Measurements from ENCODE around the gene BIRC3. TPM values are rescaled to one million over a fixed set of nuclear protein-coding genes. Genes with fewer than 3 reads are reported as not detected.
"Not testable (repeated sequence)": the region's sequence is repeated elsewhere in the genome, so short reads cannot be mapped to it uniquely, and the experiment has no call there.

BIRC3 gene
- total and polyA plus RNA-seq, 2 of the 8 experiments (the other 6 are each of a cell fraction or from before 2014, with no cell fraction given), result 0.08 to 0.20 TPM

- not testable (repeated sequence) for DNase-seq (ENCODE audit: low read depth in 1 of 2, low spot score in 2 of 2); H3K4me2 ChIP-seq (ENCODE audit: insufficient read depth in 1 of 2, low read depth in 2 of 2, low read length in 2 of 2); H3K9ac ChIP-seq (replicated peaks in 1 of 4; ENCODE audit: extremely low read depth in 1 of 4, low read depth in 3 of 4, low read length in 3 of 4); H3K4me1 ChIP-seq (replicated peaks in 1 of 4; ENCODE audit: control insufficient read depth in 3 of 4, insufficient read depth in 4 of 4, low read length in 3 of 4); H3K23me2 ChIP-seq (ENCODE audit: low read depth, low read length); H2AK5ac ChIP-seq (ENCODE audit: low read depth, low read length); H3K36me3 ChIP-seq (ENCODE audit: control insufficient read depth in 2 of 4, insufficient read depth in 4 of 4, low read length in 3 of 4); H3K18ac ChIP-seq (ENCODE audit: extremely low read depth, low read length); H3K4ac ChIP-seq (replicated peaks; ENCODE audit: insufficient read length, low read depth, low read length); H4K8ac ChIP-seq (ENCODE audit: extremely low read depth, insufficient read depth, low read length); H3K27me3 ChIP-seq (replicated peaks in 1 of 4; ENCODE audit: control insufficient read depth in 3 of 4, extremely low read depth in 1 of 4, insufficient read depth in 3 of 4, low read length in 3 of 4); H4K5ac ChIP-seq (ENCODE audit: insufficient read length, low read depth, low read length); H3K27ac ChIP-seq (ENCODE audit: low read depth, low read length); H3K79me1 ChIP-seq (ENCODE audit: low read depth, low read length); H2BK5ac ChIP-seq (ENCODE audit: low read depth, low read length); H3K14ac ChIP-seq (ENCODE audit: insufficient read length); H3K56ac ChIP-seq (replicated peaks; ENCODE audit: insufficient read length, low read depth, low read length); H4K91ac ChIP-seq (replicated peaks; ENCODE audit: insufficient read length, low read length); H2BK12ac ChIP-seq (ENCODE audit: low read depth, low read length); H3K79me2 ChIP-seq (ENCODE audit: control insufficient read depth in 1 of 2, insufficient read depth in 2 of 2, low read length in 2 of 2); H3K23ac ChIP-seq (ENCODE audit: insufficient read length); H3K4me3 ChIP-seq (ENCODE audit: extremely low read depth in 1 of 4, insufficient read depth in 2 of 4, low read depth in 3 of 4, low read length in 4 of 4); H3K9me3 ChIP-seq (ENCODE audit: insufficient read depth in 2 of 2, low read depth in 1 of 2, low read length in 1 of 2); H4K20me1 ChIP-seq (replicated peaks in 1 of 2; ENCODE audit: control insufficient read depth in 1 of 2, insufficient read depth in 2 of 2, low read length in 2 of 2); H2BK15ac ChIP-seq (ENCODE audit: low read length); FAIRE-seq; H2BK20ac ChIP-seq (ENCODE audit: low read length); H2BK120ac ChIP-seq (replicated peaks; ENCODE audit: low read depth, low read length)
- H2AFZ ChIP-seq (ENCODE audit: low read length), result peak overlapping the region; percentile 47
- POLR2A ChIA-PET (ENCODE audit: partially characterized antibody), result interaction anchor here (0.6 to 0.8 kb wide), 2 partner anchors 21 to 112 kb away, joined by 3 read pairs; partner anchors contain the start of gene TMEM123
- CTCF ChIA-PET (ENCODE audit: partially characterized antibody), result interaction anchor here (0.6 to 3.8 kb wide), 52 partner anchors 8 to 666 kb away, joined by 3 to 34 read pairs (median 5); no protein-coding TSS in a partner anchor
- WGBS, 2 experiments (ENCODE audit: extremely low coverage in 1 of 2, insufficient coverage in 1 of 2, insufficient read length in 1 of 2, insufficient replicate concordance in 2 of 2, low coverage in 1 of 2, low lambda C conversion rate in 2 of 2, missing lambda C conversion rate in 1 of 2), result 80% methylated on average over 7 of the region's 7 CpGs; no CpG with 5 or more reads in 1 of the 2 experiments
Observed at GRCh38 chr11:102341311-102341710, 24.0 kb downstream of the BIRC3 start.
